ENCODE data around the gene DOCK1.

Gene DOCK1

DNA sequence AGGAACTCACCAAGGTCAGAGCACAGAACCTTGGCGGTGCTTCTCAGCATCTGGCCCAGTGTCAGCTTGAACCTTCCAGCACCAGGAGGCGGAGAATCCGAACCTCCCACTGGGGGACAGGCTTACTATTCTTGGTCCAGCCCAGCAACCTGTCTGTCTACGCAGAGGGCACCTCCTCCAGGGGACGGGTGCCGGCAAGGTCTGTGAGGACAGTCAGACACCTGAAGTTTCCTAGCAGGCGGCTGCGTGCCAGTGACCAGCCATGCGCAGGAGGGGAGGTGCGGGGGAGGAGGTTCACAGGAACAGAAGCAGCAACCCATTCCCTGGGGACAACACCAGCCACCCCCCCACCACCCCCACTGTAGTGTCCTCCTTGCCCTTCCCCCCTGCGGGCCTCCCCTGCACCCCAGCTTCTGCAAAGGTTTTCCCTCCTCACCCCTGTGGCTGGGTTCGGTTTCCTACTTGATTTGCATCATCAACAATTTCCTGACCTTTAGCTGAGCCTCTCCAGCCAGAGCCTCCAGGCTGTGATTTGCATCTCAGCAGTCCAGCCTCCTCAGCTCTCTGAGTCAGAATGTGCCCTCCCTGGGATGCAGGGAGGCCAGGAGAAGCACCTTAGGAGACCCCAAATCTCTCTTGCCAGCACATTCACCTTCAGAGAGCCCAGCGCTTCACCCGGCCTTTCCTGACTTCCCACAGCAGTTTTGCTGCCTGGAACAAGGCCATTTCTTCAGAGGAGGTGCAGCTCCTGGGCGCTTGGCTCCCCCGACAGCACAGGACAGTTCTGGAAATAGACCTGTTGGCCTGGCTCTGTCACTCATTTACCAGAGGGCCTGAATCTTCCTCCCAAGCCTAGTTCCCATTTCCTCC lies 536.4 kb downstream of the DOCK1 start:
- TF ChIP-seq, protein P1, sequence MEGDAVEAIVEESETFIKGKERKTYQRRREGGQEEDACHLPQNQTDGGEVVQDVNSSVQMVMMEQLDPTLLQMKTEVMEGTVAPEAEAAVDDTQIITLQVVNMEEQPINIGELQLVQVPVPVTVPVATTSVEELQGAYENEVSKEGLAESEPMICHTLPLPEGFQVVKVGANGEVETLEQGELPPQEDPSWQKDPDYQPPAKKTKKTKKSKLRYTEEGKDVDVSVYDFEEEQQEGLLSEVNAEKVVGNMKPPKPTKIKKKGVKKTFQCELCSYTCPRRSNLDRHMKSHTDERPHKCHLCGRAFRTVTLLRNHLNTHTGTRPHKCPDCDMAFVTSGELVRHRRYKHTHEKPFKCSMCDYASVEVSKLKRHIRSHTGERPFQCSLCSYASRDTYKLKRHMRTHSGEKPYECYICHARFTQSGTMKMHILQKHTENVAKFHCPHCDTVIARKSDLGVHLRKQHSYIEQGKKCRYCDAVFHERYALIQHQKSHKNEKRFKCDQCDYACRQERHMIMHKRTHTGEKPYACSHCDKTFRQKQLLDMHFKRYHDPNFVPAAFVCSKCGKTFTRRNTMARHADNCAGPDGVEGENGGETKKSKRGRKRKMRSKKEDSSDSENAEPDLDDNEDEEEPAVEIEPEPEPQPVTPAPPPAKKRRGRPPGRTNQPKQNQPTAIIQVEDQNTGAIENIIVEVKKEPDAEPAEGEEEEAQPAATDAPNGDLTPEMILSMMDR (IDR thresholded peaks at IDR 0.05; ENCODE audit: low read depth, low read length, missing control alignments): no peak
- DNase-seq (ENCODE audit: low read depth): no peak
- H3K4me3 ChIP-seq (ENCODE audit: low read depth, low read length): no peak overlapping the region

- H3K4me3 ChIP-seq (ENCODE audit: low read depth, low read length): no peak overlapping the region
- DNase-seq (ENCODE audit: low read depth): no peak
- TF ChIP-seq, protein P1 (IDR thresholded peaks at IDR 0.05; ENCODE audit: low read depth, low read length, missing control alignments): no peak
Measured at GRCh38 chr10:127442220-127442525, 536.9 kb downstream of the DOCK1 start.

GRCh38 chr10:127444155-127444554 lies 538.9 kb downstream of the DOCK1 start:
- TF ChIP-seq, protein P1 (IDR thresholded peaks at IDR 0.05; ENCODE audit: low read depth, low read length, missing control alignments): no peak
- no peak overlapping the region for H3K4me3 ChIP-seq (ENCODE audit: low read depth, low read length)
- DNase-seq (ENCODE audit: low read depth): no peak

- H3K4me3 ChIP-seq (ENCODE audit: low read depth, low read length): no peak overlapping the region
- TF ChIP-seq, protein P1 (IDR thresholded peaks at IDR 0.05; ENCODE audit: low read depth, low read length, missing control alignments): no peak
- DNase-seq (ENCODE audit: low read depth): no peak
Measured at GRCh38 chr10:127447197-127447596, 542.0 kb downstream of the DOCK1 start.

GRCh38 chr10:127449490-127449889 lies 544.3 kb downstream of the DOCK1 start:
- TF ChIP-seq, protein P1 (IDR thresholded peaks at IDR 0.05; ENCODE audit: low read depth, low read length, missing control alignments): no peak
- H3K4me3 ChIP-seq (ENCODE audit: low read depth, low read length): no peak overlapping the region
- no peak for DNase-seq (ENCODE audit: low read depth)

- no peak overlapping the region for H3K4me3 ChIP-seq (ENCODE audit: low read depth, low read length)
- no peak for DNase-seq (ENCODE audit: low read depth)
- TF ChIP-seq, protein P1 (IDR thresholded peaks at IDR 0.05; ENCODE audit: low read depth, low read length, missing control alignments): no peak
Measured at GRCh38 chr10:127450644-127451043, 545.4 kb downstream of the DOCK1 start.

DNA sequence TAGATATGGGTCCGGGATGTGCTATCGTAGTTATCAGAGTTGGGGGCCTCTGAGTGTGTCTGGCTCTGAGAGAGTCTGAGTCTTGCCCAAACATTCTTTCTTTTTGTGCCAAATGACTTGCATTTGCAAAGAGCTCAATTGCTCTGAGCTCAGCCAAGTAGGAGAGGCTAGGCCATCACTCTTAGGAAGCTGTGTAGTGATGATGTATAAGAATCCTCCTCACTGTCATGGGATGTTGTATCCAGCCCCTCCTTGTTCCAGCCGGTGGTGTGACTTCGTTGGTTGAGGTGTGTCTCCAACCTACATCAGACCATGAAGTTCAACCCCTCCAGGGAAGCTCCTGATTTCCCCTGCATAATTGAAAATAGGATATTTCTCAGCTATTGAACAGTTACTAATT lies 546.4 kb downstream of the DOCK1 start:
- TF ChIP-seq, protein P1 (IDR thresholded peaks at IDR 0.05; ENCODE audit: low read depth, low read length, missing control alignments): no peak
- DNase-seq (ENCODE audit: low read depth): no peak
- H3K4me3 ChIP-seq (ENCODE audit: low read depth, low read length): no peak overlapping the region
